IPS-18a (cell line): ENCODE measurements around the gene NCAPH2.

Experiments
- H3K27ac ChIP-seq: one replicate; pipeline ENCODE4 v1.5.1; 2013; ENCODE audit warnings: low read length
- H3K27me3 ChIP-seq: one replicate; pipeline ENCODE4 v1.6.1; 2013; ENCODE audit warnings: mild to moderate bottlenecking, low read length; ENCODE audit not compliant: control insufficient read depth, insufficient read depth
- H3K36me3 ChIP-seq: one replicate; pipeline ENCODE4 v1.6.1; 2013; ENCODE audit warnings: low read depth, low read length; ENCODE audit not compliant: control insufficient read depth
- H3K4me1 ChIP-seq: one replicate; pipeline ENCODE4 v1.6.1; 2013; ENCODE audit warnings: low read depth, low read length; ENCODE audit not compliant: control insufficient read depth
- H3K4me3 ChIP-seq: one replicate; pipeline ENCODE4 v1.5.1; 2013; ENCODE audit warnings: low read length
- H3K9ac ChIP-seq: one replicate; pipeline ENCODE4 v1.6.1; 2013; ENCODE audit warnings: mild to moderate bottlenecking, low read length, moderate library complexity
- H3K9me3 ChIP-seq: one replicate; pipeline ENCODE4 v1.6.1; 2013; ENCODE audit warnings: low read depth, low read length; ENCODE audit not compliant: control insufficient read depth

The NCAPH2 gene

DNA sequence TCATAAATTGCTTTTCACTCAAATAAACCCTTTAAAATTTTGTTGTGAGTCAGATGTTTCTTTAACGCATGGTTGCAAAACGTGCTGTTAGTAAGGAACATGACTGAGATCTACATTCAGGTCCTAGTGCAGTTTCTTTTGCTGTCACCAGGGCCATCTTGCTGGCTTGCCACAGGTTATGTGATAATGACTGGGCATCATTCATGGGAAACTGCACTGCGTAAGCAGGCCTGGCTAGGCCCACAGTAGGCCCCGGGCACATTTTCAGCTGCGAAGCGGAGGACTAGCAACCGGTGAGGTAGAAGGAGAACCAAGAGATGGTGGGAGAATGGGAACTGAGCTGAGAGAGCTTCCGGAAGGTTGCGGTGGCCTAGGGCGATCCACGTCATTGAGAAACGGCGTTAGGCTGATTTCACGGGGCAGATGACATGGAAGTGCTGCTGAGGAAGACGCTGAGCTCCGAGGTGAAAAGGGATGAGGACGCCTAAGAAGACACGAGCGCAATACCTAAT is 34.4 kb downstream of the NCAPH2 start:
- Histone ChIP-seq H3K4me1 (no peaks in the 10 kb centered on the region), H3K27ac (no peak overlapping the region), H3K9ac (no peak overlapping the region), H3K9me3 (no peaks in the 10 kb centered on the region), H3K36me3 (no peaks in the 10 kb centered on the region), H3K4me3 (no peak overlapping the region), H3K27me3 (peaks cover 20% of the 10 kb centered on the region)

DNA sequence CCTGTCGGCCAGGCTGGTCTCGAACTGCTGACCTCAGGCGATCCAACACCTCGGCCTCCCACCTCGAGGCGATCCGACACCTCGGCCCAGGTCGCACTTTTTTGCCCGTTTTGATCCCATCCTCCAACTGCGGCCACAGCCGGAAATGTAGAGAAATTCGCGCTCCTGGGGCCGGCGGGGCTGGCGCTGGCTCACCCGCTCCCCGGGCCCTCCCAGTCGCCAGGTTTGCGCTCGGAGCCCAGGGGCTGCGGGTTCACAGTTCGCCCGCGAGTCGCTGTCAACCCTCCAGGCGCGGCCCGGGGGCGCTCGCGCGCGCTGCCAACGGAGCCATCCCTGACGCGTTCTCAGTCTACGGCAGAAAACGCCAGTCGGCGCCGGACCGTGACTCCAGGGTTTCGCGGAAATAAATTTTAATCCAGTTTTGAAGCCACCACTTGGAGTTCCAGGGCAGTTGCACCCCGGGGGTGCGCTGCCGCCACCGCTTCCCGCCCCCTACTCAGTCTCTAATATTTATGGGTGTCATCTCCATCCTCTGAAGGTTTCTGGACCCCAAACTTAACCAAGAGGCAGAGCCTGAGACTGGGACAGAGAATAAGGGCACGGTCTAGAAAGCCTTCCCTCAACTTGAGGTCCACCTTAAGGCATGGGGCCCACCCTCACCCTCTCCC is 36.2 kb downstream of the NCAPH2 start:
- H3K4me3 ChIP-seq = no peak overlapping the region
- no peaks in the 10 kb centered on the region for H3K4me1 ChIP-seq
- H3K36me3 ChIP-seq = no peaks in the 10 kb centered on the region
- no peaks in the 10 kb centered on the region for H3K9me3 ChIP-seq
- H3K9ac ChIP-seq = no peak overlapping the region
- peaks cover 20% of the 10 kb centered on the region for H3K27me3 ChIP-seq
- no peak overlapping the region for H3K27ac ChIP-seq

DNA sequence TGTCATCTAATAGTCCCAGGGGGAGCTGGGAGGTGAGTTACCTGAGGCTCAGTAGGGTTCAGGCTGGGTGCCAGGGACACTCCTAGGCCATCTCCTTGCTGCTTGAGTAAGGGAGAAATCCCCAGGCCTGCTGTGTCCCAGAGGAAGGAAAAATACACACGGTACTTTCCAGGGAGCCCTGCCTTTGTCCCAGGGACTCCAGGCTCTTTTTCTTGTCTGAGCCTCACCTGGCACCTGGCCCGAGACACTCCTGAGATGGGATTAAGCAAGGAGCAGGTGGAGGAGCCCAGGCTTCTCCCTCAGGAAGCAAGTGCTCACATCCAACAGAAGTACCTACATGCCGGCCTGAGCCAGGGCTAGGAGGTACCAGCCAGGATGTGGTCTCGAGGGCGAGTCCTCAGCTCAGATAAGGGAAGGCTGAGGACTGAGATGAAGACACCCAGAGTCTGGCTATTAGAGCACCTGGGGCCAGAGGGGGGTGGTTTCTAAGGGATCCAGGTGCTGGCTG is 36.8 kb downstream of the NCAPH2 start:
- H3K27ac ChIP-seq = no peak overlapping the region
- H3K4me3 ChIP-seq = no peak overlapping the region
- H3K27me3 ChIP-seq = peaks cover 20% of the 10 kb centered on the region
- H3K36me3 ChIP-seq = no peaks in the 10 kb centered on the region
- H3K4me1 ChIP-seq = no peaks in the 10 kb centered on the region
- no peak overlapping the region for H3K9ac ChIP-seq
- no peaks in the 10 kb centered on the region for H3K9me3 ChIP-seq

DNA sequence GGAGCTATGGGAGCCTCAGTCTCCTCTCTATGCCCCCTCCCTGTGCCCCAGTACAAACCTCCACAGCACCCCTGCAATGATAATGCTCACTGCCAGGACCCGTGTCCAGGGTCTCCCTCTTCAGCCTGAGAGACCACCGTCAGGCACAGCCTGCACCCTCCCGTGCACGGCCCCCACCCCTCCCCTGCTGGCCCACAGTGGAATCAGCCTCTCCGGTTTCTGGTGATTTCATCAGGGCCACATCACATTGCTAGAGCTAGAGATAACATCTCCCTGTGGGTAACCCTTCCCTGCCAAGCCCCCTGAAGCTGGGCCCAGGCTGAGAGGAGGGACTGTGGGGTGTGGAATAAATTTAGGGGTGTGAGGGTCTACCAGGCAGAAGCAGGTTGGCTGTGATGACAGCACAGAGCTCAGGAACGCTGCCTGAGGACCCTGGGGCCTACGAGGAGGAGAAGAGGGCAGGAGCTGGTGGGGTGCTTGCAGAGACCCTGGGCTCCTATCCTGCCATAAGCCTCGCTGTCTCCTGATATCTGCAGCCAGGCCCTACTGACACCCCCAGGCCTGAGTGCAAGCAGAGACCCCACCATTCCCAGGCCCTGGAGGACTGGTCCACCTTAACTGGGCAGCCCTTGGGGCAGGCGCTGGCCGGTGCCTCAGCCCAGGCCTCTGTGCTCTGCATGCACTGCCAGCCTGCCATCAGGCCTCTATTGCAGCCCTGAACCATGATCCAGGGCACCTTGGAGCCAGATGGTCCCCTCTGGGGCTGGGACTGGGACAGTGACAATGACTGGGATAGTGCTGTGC is 37.7 kb downstream of the NCAPH2 start, which contains the start of gene KLHDC7B:
KLHDC7B (plus strand) TSS at position 378 of the 804 bp plus-strand sequence; CDS start at position 723, 345 bp downstream.
- Histone ChIP-seq H3K36me3 (no peaks in the 10 kb centered on the region), H3K27ac (no peak within 1 kb of the TSS), H3K4me3 (no peak within 1 kb of the TSS), H3K9me3 (no peaks in the 10 kb centered on the region), H3K27me3 (peaks cover 20% of the 10 kb centered on the region), H3K9ac (no peak within 1 kb of the TSS), H3K4me1 (no peaks in the 10 kb centered on the region)

DNA sequence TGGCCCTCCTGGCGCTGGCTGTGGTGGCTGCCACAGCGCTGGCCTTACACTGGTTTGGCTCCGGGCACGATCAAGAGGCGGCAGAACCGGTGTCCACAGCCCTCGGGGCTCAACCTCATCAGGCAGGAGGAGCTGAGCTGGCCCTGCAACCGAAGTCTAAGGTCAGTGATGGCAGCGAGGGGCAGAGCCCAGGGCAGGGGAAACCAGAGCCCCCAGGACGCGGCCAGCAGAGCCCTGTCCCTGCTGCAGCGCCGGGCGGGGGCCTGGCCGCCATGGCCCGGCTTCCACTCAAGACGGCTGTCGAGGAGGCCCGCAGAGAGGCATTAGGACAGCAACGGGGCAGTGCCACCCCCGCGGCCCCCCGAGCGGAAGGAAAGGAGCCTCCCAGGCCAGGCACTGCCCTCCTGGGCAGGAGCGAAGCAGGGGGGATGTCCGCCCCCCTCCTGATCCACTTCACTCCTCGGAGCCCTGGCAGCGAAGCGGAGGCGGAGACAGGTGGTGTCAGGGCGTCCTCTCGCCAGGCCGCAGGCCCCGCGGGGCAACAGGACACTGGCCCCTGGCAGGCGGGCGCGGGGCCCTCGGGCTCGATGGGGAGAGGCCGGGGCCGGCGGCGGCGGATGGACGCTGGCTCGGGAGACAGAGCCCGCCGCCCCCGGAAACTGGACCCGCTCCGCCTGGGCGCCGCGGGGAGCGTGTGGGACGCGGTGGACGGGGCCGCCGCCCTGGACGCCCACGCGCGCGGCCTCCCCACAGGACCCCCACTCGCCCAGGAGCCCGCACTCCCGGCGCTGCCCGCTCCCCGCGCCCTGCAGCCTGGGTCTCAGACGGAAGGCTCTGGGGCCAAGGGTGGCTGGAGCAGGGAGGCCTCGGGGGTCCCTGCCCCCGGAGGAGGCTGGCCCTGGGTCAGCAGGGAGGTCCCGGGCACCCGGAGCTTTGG is 38.6 kb downstream of the NCAPH2 start:
- H3K36me3 ChIP-seq = no peaks in the 10 kb centered on the region
- H3K27me3 ChIP-seq = peaks cover 20% of the 10 kb centered on the region
- H3K4me3 ChIP-seq = no peak overlapping the region
- H3K4me1 ChIP-seq = no peaks in the 10 kb centered on the region
- H3K27ac ChIP-seq = no peak overlapping the region
- H3K9me3 ChIP-seq = no peaks in the 10 kb centered on the region
- H3K9ac ChIP-seq = no peak overlapping the region

GRCh38 chr22:50547263-50547985 is 39.4 kb downstream of the NCAPH2 start:
- H3K4me1 ChIP-seq = no peaks in the 10 kb centered on the region
- no peak overlapping the region for H3K4me3 ChIP-seq
- H3K27me3 ChIP-seq = peaks cover 20% of the 10 kb centered on the region
- no peak overlapping the region for H3K9ac ChIP-seq
- no peaks in the 10 kb centered on the region for H3K9me3 ChIP-seq
- H3K27ac ChIP-seq = no peak overlapping the region
- H3K36me3 ChIP-seq = no peaks in the 10 kb centered on the region

GRCh38 chr22:50548040-50548920 is 40.3 kb downstream of the NCAPH2 start:
- Histone ChIP-seq H3K27me3 (peaks cover 19% of the 10 kb centered on the region), H3K4me1 (no peaks in the 10 kb centered on the region), H3K4me3 (no peak overlapping the region), H3K9me3 (no peaks in the 10 kb centered on the region), H3K36me3 (no peaks in the 10 kb centered on the region), H3K27ac (no peak overlapping the region), H3K9ac (no peak overlapping the region)

DNA sequence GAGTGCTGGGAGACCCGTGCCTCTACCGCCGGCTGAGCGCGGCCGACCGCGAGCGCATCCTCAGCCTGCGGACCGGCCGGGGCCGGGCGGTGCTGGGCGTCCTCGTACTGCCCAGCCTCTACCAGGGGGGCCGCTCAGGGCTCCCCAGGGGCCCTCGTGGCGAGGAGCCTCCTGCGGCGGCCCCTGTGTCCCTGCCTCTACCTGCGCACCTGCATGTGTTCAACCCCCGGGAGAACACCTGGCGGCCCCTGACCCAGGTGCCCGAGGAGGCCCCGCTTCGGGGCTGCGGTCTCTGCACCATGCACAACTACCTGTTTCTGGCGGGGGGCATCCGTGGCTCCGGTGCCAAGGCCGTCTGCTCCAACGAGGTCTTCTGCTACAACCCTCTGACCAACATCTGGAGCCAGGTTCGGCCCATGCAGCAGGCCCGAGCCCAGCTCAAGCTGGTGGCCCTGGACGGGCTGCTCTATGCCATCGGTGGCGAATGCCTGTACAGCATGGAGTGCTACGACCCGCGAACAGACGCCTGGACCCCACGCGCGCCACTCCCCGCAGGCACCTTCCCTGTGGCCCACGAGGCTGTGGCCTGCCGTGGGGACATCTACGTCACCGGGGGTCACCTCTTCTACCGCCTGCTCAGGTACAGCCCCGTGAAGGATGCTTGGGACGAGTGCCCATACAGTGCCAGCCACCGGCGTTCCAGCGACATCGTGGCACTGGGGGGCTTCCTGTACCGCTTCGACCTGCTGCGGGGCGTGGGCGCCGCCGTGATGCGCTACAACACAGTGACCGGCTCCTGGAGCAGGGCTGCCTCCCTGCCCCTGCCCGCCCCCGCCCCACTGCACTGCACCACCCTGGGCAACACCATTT is 41.1 kb downstream of the NCAPH2 start:
- Histone ChIP-seq H3K4me3 (no peak overlapping the region), H3K27ac (no peak overlapping the region), H3K36me3 (no peaks in the 10 kb centered on the region), H3K9ac (no peak overlapping the region), H3K9me3 (no peaks in the 10 kb centered on the region), H3K4me1 (no peaks in the 10 kb centered on the region), H3K27me3 (peaks cover 13% of the 10 kb centered on the region)

- Histone ChIP-seq H3K9ac (no peak overlapping the region), H3K4me3 (no peak overlapping the region), H3K9me3 (no peaks in the 10 kb centered on the region), H3K27me3 (peaks cover under 1% of the 10 kb centered on the region), H3K27ac (no peak overlapping the region), H3K36me3 (no peaks in the 10 kb centered on the region), H3K4me1 (peaks cover 3% of the 10 kb centered on the region)
These were observed 42.4 kb downstream of the NCAPH2 start for GRCh38 chr22:50550395-50550794.
